Pancreas (tissue), 10 donors: Measurements from ENCODE around the gene CHST11. TPM values are rescaled to one million over a fixed set of nuclear protein-coding genes. Genes with fewer than 3 reads are reported as not detected.

ENCODE experiments used
- ATAC-seq, 4 donors: fragments of 200-7000 bp; cut with Tn5 transposase; one replicate each; pipeline versions ENCODE4 v1.8.0 to v1.9.1; 2020; ENCODE audit warnings: mild to moderate bottlenecking in 4 of 4, moderate library complexity in 4 of 4
- DNase-seq, 6 donors: peaks; one replicate each; pipeline ENCODE4 v3.0.0-alpha.2; 2020
- FAIRE-seq: peaks from 2 replicates; lab custom pipeline; 2012; peaks lifted over from hg19 to GRCh38; lab: Jason Lieb, UNC
- H3K27ac ChIP-seq, 4 donors: fragments of 200-600 bp; sonication (generic); 1 replicate in 3 of 4; 2 replicates in 1 of 4; pipeline versions ENCODE4 v1.5.0 to v1.8.0; 2020
- H3K27me3 ChIP-seq, 4 donors: fragments of 200-600 bp; one replicate each; pipeline ENCODE4 v1.8.0; 2021
- H3K36me3 ChIP-seq, 3 donors: fragments of 200-600 bp; sonication (generic) in 1 of 3; one replicate each; pipeline versions ENCODE4 v1.5.0 to v1.8.0; 2020 to 2021
- H3K4me1 ChIP-seq, 3 donors: fragments of 200-600 bp; one replicate each; pipeline ENCODE4 v1.8.0; 2021
- H3K4me3 ChIP-seq, 4 donors: fragments of 200-600 bp; sonication (generic) in 2 of 4; one replicate each; pipeline versions ENCODE4 v1.5.0 to v1.8.0; 2020 to 2021
- H3K9me3 ChIP-seq, 4 donors: fragments of 200-600 bp; one replicate each; pipeline ENCODE4 v1.8.0; 2021
- CTCF ChIP-seq, 4 donors: fragments of 200-600 bp; sonication (generic) in 3 of 4; IDR thresholded peaks; one replicate each; pipeline versions ENCODE4 v1.5.0 to v1.8.0; 2021; ENCODE audit warnings: antibody characterized with exemption in 4 of 4
- WGBS, 2 donors: extraction: QIAGEN DNeasy Blood & Tissue Kit; methylation state at CpG; one replicate each; pipeline ENCODE4 v1.1.7; 2013; 5-methylcytosine and 5-hydroxymethylcytosine counted together
- intact Hi-C, 3 donors: fragments of 100-400 bp; cut with DNase I; formaldehyde crosslinking; loops; one replicate each; pipeline versions ENCODE4 v1.11.1 to v1.14.2; 2022
- polyA plus RNA-seq, 2 donors: library from polyadenylated mRNA; stranded (reverse); fragments of 200-250 nt; gene quantifications; one replicate each; pipeline ENCODE4 v1.2.3, GENCODE V29; 2013
- total RNA-seq, 6 donors: library from RNA; stranded (reverse); fragmentation: NEBNext Ultra II Directional in 4 of 6; extraction: Animal tissue kit (Norgen Biotek cat#: 25700) in 4 of 6; gene quantifications; one replicate each; pipeline versions ENCODE4 v1.2.1 to v1.2.4, GENCODE V29; 2021 to 2023
- donor health status: healthy with polysubstance abuse.
- donor health status: DM: no; HTN: no; CAD: no; lungs with moderate emphysema.
- donor health status: DM: no; HTN: no; CAD: no.
- donor health status: control.
- donor health status: control.
- donor health status: Bipolar disorder and iron deficiency.
- donor health status: DM: yes; HTN: yes; CAD: no.
- donor health status: DM: no; HTN: no; CAD: no.
- donor health status: DM: no; HTN: no; CAD: no.
- donor health status: DM: yes; HTN: yes; CAD: no.

CHST11 gene
- total and polyA plus RNA-seq, 8 donors, result 1.1 to 14.8 (median 7.8) TPM

GRCh38 chr12:104590022-104590421, 133.3 kb downstream of the CHST11 start:
- DNase-seq (no peak), ATAC-seq (no peak), FAIRE-seq (no peak)
- no peak overlapping the region for H3K27ac ChIP-seq
- WGBS, 2 donors, result 78 to 80% methylated on average over 8 of the region's 8 CpGs
- no peak overlapping the region for H3K4me3 ChIP-seq
- no peaks in the 10 kb centered on the region for H3K9me3 ChIP-seq
- no peaks in the 10 kb centered on the region for H3K27me3 ChIP-seq
- no peak for TF ChIP-seq CTCF (IDR thresholded peaks at IDR 0.05)
- H3K4me1 ChIP-seq, result no peaks in the 10 kb centered on the region
- intact Hi-C loops, result no loop called here
- H3K36me3 ChIP-seq, result no peaks in the 10 kb centered on the region

GRCh38 chr12:104591257-104591885, 134.6 kb downstream of the CHST11 start:
- Histone ChIP-seq H3K27ac (no peak overlapping the region), H3K4me1 (no peaks in the 10 kb centered on the region), H3K9me3 (no peaks in the 10 kb centered on the region), H3K27me3 (no peaks in the 10 kb centered on the region), H3K36me3 (no peaks in the 10 kb centered on the region), H3K4me3 (no peak overlapping the region)
- WGBS, 2 donors, result 63 to 67% methylated on average over 7 of the region's 7 CpGs
- peak in 1 of 4 donors; percentile 24 for ATAC-seq
- no peak for TF ChIP-seq CTCF (IDR thresholded peaks at IDR 0.05)
- intact Hi-C loops, result no loop called here
- FAIRE-seq, result no peak
- DNase-seq, result no peak

GRCh38 chr12:104593482-104593881, 136.7 kb downstream of the CHST11 start:
- no peak for DNase-seq
- intact Hi-C loops, result no loop called here
- Histone ChIP-seq H3K36me3 (no peaks in the 10 kb centered on the region), H3K4me1 (peaks cover 0 to 1% (median 0%) of the 10 kb centered on the region in 3 donors), H3K4me3 (no peak overlapping the region), H3K9me3 (no peaks in the 10 kb centered on the region), H3K27me3 (no peaks in the 10 kb centered on the region), H3K27ac (no peak overlapping the region)
- FAIRE-seq, result no peak
- 77 to 96% methylated on average over 5 of the region's 5 CpGs for WGBS, 2 donors
- ATAC-seq, result no peak
- TF ChIP-seq CTCF (IDR thresholded peaks at IDR 0.05), result no peak

GRCh38 chr12:104596134-104596799, 139.5 kb downstream of the CHST11 start:
- H3K4me1 ChIP-seq, result peaks cover 8 to 14% (median 11%) of the 10 kb centered on the region in 3 donors
- H3K4me3 ChIP-seq, result no peak overlapping the region
- FAIRE-seq (no peak), ATAC-seq (peak in 2 of 4 donors; percentile 21 to 28), DNase-seq (no peak)
- 77 to 80% methylated on average over 12 of the region's 12 CpGs for WGBS, 2 donors
- intact Hi-C loops, result no loop called here
- no peaks in the 10 kb centered on the region for H3K36me3 ChIP-seq
- no peak overlapping the region for H3K27ac ChIP-seq
- no peaks in the 10 kb centered on the region for H3K27me3 ChIP-seq
- no peak for TF ChIP-seq CTCF (IDR thresholded peaks at IDR 0.05)
- H3K9me3 ChIP-seq, result no peaks in the 10 kb centered on the region
